Pons (tissue), 1 donor: ENCODE measurements around the gene RAD17.

ENCODE experiments used
- DNase-seq: peaks from one replicate; pipeline ENCODE4 v3.0.0-alpha.2; 2016; ENCODE audit warnings: low spot score

The RAD17 gene

DNA sequence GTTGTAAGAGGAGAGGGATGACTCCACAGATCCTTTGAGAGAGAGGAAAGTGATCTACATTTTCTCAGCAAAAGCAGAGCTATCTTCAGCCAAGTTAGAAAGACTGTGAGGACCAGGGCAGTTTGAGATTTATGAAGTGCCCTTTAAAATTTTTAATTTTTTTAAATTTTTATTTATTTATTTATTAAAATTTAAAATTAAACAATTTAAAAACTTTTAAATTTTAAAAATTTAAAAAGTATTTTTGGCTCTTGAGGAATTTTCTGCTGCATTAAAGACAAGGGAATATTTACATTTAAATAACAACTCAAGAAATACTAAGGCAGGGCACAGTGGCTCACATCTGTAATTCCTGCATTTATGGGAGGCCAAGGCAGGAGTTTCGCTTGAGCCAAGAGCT, 92.6 kb downstream of the RAD17 start:
- no peak for DNase-seq
